HFF-Myc (cell line): Measurements from ENCODE around the gene PARD3.

Source experiments
- DNase-seq: peaks from one replicate; pipeline ENCODE4 v3.0.0-alpha.2; 2011; ENCODE audit warnings: low read depth; ENCODE audit errors: extremely low read depth
- H3K4me3 ChIP-seq: replicated peaks from 2 replicates; pipeline ENCODE4 v1.5.1; 2011; ENCODE audit warnings: low read depth, mild to moderate bottlenecking, control low read depth, low read length
- TF ChIP-seq, protein P1 (sequence below): IDR thresholded peaks from 2 replicates; pipeline ENCODE4 v1.5.1; 2012; ENCODE audit warnings: mild to moderate bottlenecking, low read depth, low read length, control low read depth; ENCODE audit errors: missing control alignments

PARD3 gene

GRCh38 chr10:34520084-34520483 lies 295.0 kb downstream of the PARD3 start:
- no peak for DNase-seq
- H3K4me3 ChIP-seq = no peak overlapping the region
- TF ChIP-seq, protein P1, sequence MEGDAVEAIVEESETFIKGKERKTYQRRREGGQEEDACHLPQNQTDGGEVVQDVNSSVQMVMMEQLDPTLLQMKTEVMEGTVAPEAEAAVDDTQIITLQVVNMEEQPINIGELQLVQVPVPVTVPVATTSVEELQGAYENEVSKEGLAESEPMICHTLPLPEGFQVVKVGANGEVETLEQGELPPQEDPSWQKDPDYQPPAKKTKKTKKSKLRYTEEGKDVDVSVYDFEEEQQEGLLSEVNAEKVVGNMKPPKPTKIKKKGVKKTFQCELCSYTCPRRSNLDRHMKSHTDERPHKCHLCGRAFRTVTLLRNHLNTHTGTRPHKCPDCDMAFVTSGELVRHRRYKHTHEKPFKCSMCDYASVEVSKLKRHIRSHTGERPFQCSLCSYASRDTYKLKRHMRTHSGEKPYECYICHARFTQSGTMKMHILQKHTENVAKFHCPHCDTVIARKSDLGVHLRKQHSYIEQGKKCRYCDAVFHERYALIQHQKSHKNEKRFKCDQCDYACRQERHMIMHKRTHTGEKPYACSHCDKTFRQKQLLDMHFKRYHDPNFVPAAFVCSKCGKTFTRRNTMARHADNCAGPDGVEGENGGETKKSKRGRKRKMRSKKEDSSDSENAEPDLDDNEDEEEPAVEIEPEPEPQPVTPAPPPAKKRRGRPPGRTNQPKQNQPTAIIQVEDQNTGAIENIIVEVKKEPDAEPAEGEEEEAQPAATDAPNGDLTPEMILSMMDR = no peak

DNA sequence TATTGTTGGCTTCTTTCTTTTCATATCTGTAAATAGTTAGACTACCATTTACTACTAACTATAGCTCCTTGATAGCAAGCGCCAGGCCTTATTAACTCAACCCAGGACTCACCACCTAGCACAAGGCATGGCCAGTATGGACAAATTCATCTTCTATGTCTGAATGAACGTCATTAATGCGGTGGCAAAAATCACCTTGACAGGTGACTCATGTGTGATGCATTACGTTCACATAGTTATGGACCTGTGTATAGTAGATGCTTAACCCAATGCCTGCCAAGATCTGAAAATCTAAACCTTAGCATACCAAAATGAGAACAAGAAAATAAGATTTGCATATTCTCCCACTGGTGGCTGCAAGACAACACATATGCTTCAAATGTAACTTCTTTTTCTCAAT lies 300.8 kb downstream of the PARD3 start:
- no peak overlapping the region for H3K4me3 ChIP-seq
- no peak for DNase-seq
- TF ChIP-seq, protein P1 = no peak

DNA sequence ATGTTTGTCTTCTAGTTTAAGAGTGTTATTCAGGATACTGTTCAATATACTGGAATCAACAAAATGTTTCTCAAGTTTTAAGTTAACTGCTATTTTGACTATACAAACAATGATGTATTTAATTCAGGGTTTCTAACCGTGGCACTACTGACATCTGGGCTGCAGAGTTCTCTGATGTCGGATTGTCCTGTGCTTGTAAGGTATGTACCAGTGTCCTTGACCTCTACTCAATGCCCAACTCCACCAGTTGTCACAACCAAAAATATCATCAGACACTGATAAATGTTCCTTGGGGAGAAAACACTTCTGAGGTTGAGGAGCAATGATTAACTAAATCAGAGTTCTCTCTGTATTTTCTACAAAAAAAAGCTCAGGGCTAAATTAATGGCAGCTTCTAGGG lies 301.5 kb downstream of the PARD3 start:
- TF ChIP-seq, protein P1 = no peak
- no peak for DNase-seq
- H3K4me3 ChIP-seq = no peak overlapping the region

- no peak for DNase-seq
- TF ChIP-seq, protein P1 = no peak
- no peak overlapping the region for H3K4me3 ChIP-seq
These were observed 307.9 kb downstream of the PARD3 start for GRCh38 chr10:34507217-34507616.

GRCh38 chr10:34506786-34507185 lies 308.3 kb downstream of the PARD3 start:
- H3K4me3 ChIP-seq = no peak overlapping the region
- TF ChIP-seq, protein P1 = no peak
- no peak for DNase-seq

DNA sequence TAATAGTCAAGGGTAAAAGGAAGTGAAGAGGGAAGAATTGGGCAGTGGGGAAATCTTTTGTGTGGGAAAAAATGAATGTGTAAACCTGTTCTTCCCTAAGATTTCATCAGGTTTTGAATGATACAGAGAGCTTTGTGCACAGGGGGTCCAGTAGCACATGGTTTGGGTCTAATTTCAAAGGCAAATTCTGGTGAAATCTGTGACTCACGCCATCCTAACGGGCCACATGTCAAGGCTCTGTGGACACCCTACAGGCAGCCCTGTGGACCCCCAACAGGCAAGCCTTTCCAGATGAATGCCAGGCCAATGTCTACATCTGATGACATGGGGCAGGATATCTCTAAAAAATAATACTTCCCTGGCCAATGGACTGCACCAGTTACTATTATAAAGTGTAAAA lies 309.8 kb downstream of the PARD3 start:
- no peak for DNase-seq
- TF ChIP-seq, protein P1 = no peak
- H3K4me3 ChIP-seq = no peak overlapping the region

- no peak for DNase-seq
These were observed 310.6 kb downstream of the PARD3 start for GRCh38 chr10:34504534-34504933.

More at GRCh38 chr10:34504534-34504933, 310.6 kb downstream of the PARD3 start:
- H3K4me3 ChIP-seq = no peak overlapping the region
- TF ChIP-seq, protein P1 = no peak
